GM21723 (cell line): ENCODE data around the gene FDXR.

ENCODE experiments used
- ATAC-seq: cut with Tn5 transposase; IDR thresholded peaks from one replicate; pipeline ENCODE4 v1.9.1; 2021; ENCODE audit warnings: mild to moderate bottlenecking, moderate library complexity; ENCODE audit not compliant: unreplicated experiment

The FDXR gene

GRCh38 chr17:74815550-74816370 is 57.0 kb downstream of the FDXR start:
- ATAC-seq = no peak

GRCh38 chr17:74815067-74815466 is 57.7 kb downstream of the FDXR start:
- no peak for ATAC-seq

- no peak for ATAC-seq
Measured at GRCh38 chr17:74814453-74814852, 58.3 kb downstream of the FDXR start.
